Heart left ventricle (tissue), 13 donors: ENCODE data around the gene SLTM.
A peak's percentile ranks its signal among the peaks of the same experiment; 100 is the strongest.

Source experiments
- POLR2A ChIP-seq, 2 donors: fragments of 450-650 bp; IDR thresholded peaks; one replicate each; pipeline ENCODE4 v1.6.1; 2017; ENCODE audit warnings: antibody characterized with exemption in 2 of 2, mild to moderate bottlenecking in 2 of 2, moderate library complexity in 2 of 2
- TF ChIP-seq, protein P1 (sequence below), 12 donors: fragments of 200-600 bp; sonication (generic) in 4 of 12; IDR thresholded peaks; one replicate each; pipeline versions ENCODE4 v1.5.0 to v1.8.0; 2018 to 2022; ENCODE audit warnings: antibody characterized with exemption in 12 of 12, mild to moderate bottlenecking in 5 of 12
- donor health status: ischemic (EF 13 %, LVEDD 7.1; RV severe dilation, severe dysfunction).
- donor health status: DM: no; HTN: yes; CAD: no.
- donor health status: DM: no; HTN: no; CAD: no.
- donor health status: ischemic (EF 25% LVEDD 6.9; RV normal size, moderate dysfunction).
- donor health status: ischemic (EF 25% LVEDD 5.7; RV mildly dilated, moderate dysfunction).
- donor health status: ischemic (EF 35%, LVEDD 5.7; RV mildly dilated, moderate dysfunction).
- donor health status: nonischemic (EF 11% LVEDD 7.7; RV severe dilation, severe dysfunction).
- donor health status: DM: yes; HTN: yes; CAD: no.
- donor health status: PGD.
- donor health status: ischemic (EF 29% LVEDD 5.4; RV normal size, mild dysfunction).
- donor health status: nonischemic (EF 23%, LVEDD 6.1; RV moderate dilation, normal function).

- no peak for TF ChIP-seq POLR2A (IDR thresholded peaks at IDR 0.05)
- TF ChIP-seq, protein P1, sequence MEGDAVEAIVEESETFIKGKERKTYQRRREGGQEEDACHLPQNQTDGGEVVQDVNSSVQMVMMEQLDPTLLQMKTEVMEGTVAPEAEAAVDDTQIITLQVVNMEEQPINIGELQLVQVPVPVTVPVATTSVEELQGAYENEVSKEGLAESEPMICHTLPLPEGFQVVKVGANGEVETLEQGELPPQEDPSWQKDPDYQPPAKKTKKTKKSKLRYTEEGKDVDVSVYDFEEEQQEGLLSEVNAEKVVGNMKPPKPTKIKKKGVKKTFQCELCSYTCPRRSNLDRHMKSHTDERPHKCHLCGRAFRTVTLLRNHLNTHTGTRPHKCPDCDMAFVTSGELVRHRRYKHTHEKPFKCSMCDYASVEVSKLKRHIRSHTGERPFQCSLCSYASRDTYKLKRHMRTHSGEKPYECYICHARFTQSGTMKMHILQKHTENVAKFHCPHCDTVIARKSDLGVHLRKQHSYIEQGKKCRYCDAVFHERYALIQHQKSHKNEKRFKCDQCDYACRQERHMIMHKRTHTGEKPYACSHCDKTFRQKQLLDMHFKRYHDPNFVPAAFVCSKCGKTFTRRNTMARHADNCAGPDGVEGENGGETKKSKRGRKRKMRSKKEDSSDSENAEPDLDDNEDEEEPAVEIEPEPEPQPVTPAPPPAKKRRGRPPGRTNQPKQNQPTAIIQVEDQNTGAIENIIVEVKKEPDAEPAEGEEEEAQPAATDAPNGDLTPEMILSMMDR (IDR thresholded peaks at IDR 0.05) = peak; percentile 32 to 68 (median 55)
Observed at GRCh38 chr15:58980351-58980939, 47.0 kb upstream of the SLTM start.
